K562 (cell line): Measurements from ENCODE around the gene CHRNE. TPM values are rescaled to one million over a fixed set of nuclear protein-coding genes. Genes with fewer than 3 reads are reported as not detected.

ENCODE experiments used
- ATAC-seq: fragments of 200-7000 bp; cut with Tn5 transposase; 3 replicates; pipeline ENCODE4 v1.9.1; 2020; ENCODE audit warnings: moderate library complexity
- BruUV-seq: library from RNA; stranded (reverse); fragments of 400-500 nt; replicated peaks from 2 replicates; lab custom pipeline; 2021; lab: Mats Ljungman, UMichigan
- CTCF ChIA-PET: fragments of 300-600 bp; formaldehyde crosslinking; extraction: SDS; loops from one replicate; lab custom pipeline; 2021; ENCODE audit warnings: low intra/inter-chr PET ratio; lab: Yijun Ruan, JAX
- POLR2A ChIA-PET: fragments of 300-600, 350-650 bp; sonication (Branson Sonifier 250); formaldehyde crosslinking; extraction: SDS; loops from one replicate; lab custom pipeline; 2021; ENCODE audit warnings: antibody characterized with exemption, inconsistent platforms; lab: Yijun Ruan, JAX
- DNase-seq, 4 experiments: peaks; one replicate each; pipeline versions ENCODE4 v3.0.0 to v3.0.0-alpha.2; 2011 to 2018; ENCODE audit warnings: low spot score in 3 of 4, mixed read lengths in 3 of 4; ENCODE audit errors: extremely low read depth in 1 of 4
- FAIRE-seq: peaks from 2 replicates; lab custom pipeline; 2011; peaks lifted over from hg19 to GRCh38; lab: Jason Lieb, UNC
- H2AFZ ChIP-seq: 2 replicates; pipeline ENCODE4 v1.6.0; 2011; ENCODE audit warnings: low read depth, low read length, control low read depth, inconsistent platforms
- H3K27ac ChIP-seq: fragments of 200-600 bp; 3 replicates; pipeline ENCODE4 v1.8.0; 2011; ENCODE audit warnings: low read depth, mild to moderate bottlenecking, control low read depth, inconsistent platforms, low read length, moderate library complexity, mixed read lengths; ENCODE audit errors: extremely low read depth
- H3K27me3 ChIP-seq, 2 experiments: fragments of 300-600 bp in 1 of 2; 2 replicates in 1 of 2; 3 replicates in 1 of 2; pipeline versions ENCODE4 v1.6.0 to v1.8.0; 2011; ENCODE audit warnings: inconsistent platforms in 2 of 2, low read length in 2 of 2, mild to moderate bottlenecking in 1 of 2, mixed read lengths in 1 of 2, moderate library complexity in 1 of 2; ENCODE audit not compliant: control insufficient read depth in 2 of 2, insufficient read depth in 2 of 2
- H3K36me3 ChIP-seq: fragments of 300-600 bp; 3 replicates; pipeline ENCODE4 v1.8.0; 2011; ENCODE audit warnings: mild to moderate bottlenecking, low read length, inconsistent platforms; ENCODE audit not compliant: control insufficient read depth, insufficient read depth
- H3K4me1 ChIP-seq, 2 experiments: fragments of 200-600 bp in 1 of 2; replicated peaks in 1 of 2; 2 replicates in 1 of 2; 3 replicates in 1 of 2; pipeline versions ENCODE4 v1.5.1 to v1.8.0; 2011; ENCODE audit warnings: inconsistent platforms in 2 of 2, low read length in 2 of 2, mild to moderate bottlenecking in 1 of 2, mixed read lengths in 1 of 2, moderate library complexity in 1 of 2; ENCODE audit not compliant: control insufficient read depth in 2 of 2, insufficient read depth in 2 of 2
- H3K4me2 ChIP-seq: 2 replicates; pipeline ENCODE4 v1.6.1; 2011; ENCODE audit warnings: low read length, control low read depth, inconsistent platforms, mixed read lengths; ENCODE audit not compliant: insufficient read depth
- H3K4me3 ChIP-seq: fragments of 200-600 bp; sonication (generic), shearing (Covaris generic); 2 replicates; pipeline ENCODE4 v1.5.1; 2016; ENCODE audit warnings: control low read depth, inconsistent platforms
- H3K79me2 ChIP-seq: fragments of 200-600 bp; 3 replicates; pipeline ENCODE4 v1.8.0; 2011; ENCODE audit warnings: low read length, inconsistent platforms; ENCODE audit not compliant: control insufficient read depth, insufficient read depth
- H3K9ac ChIP-seq, 2 experiments: 2 replicates each; pipeline versions ENCODE4 v1.6.0 to v1.6.1; 2011; ENCODE audit warnings: low read depth in 2 of 2, low read length in 2 of 2, control low read depth in 1 of 2, inconsistent platforms in 1 of 2, mild to moderate bottlenecking in 1 of 2, mixed read lengths in 1 of 2; ENCODE audit not compliant: insufficient read depth in 1 of 2
- H3K9me1 ChIP-seq: one replicate; pipeline ENCODE4 v1.6.0; 2011; ENCODE audit warnings: inconsistent platforms, mild to moderate bottlenecking, low read length, moderate library complexity; ENCODE audit not compliant: control insufficient read depth, insufficient read depth
- H3K9me3 ChIP-seq: replicated peaks from 2 replicates; pipeline ENCODE4 v1.5.1; 2011; ENCODE audit warnings: low read depth, low read length, inconsistent platforms; ENCODE audit not compliant: control insufficient read depth, insufficient read depth
- H4K20me1 ChIP-seq: replicated peaks from 2 replicates; pipeline ENCODE4 v1.6.1; 2011; ENCODE audit warnings: low read length, inconsistent platforms, mixed read lengths; ENCODE audit not compliant: control insufficient read depth, insufficient read depth
- ARID2 ChIP-seq: fragments of 450-650 bp; IDR thresholded peaks from 2 replicates; pipeline ENCODE4 v1.6.1; 2017; ENCODE audit warnings: antibody characterized with exemption, mild to moderate bottlenecking
- CBX2 ChIP-seq: fragments of 200-600 bp; sonication (generic); IDR thresholded peaks from one replicate; pipeline ENCODE4 v1.6.1; 2012; ENCODE audit warnings: mild to moderate bottlenecking, low read length, inconsistent platforms; ENCODE audit not compliant: insufficient read depth, poor library complexity, severe bottlenecking
- LCOR ChIP-seq: sonication (generic); formaldehyde crosslinking; IDR thresholded peaks from 2 replicates; pipeline ENCODE4 v1.8.0; 2022; ENCODE audit warnings: mild to moderate bottlenecking, missing genetic modification reagents
- MEIS2 ChIP-seq: fragments of 450-650 bp; IDR thresholded peaks from 2 replicates; pipeline ENCODE4 v1.6.1; 2014; ENCODE audit warnings: mild to moderate bottlenecking; ENCODE audit not compliant: partially characterized antibody
- NR0B1 ChIP-seq: fragments of 450-650 bp; IDR thresholded peaks from one replicate; pipeline ENCODE4 v1.6.1; 2018; ENCODE audit warnings: mild to moderate bottlenecking, moderate library complexity; ENCODE audit not compliant: partially characterized antibody
- SMAD3 ChIP-seq: fragments of 450-650 bp; formaldehyde crosslinking; conservative IDR thresholded peaks from 2 replicates; pipeline ENCODE4 v1.4.0; 2020; ENCODE audit warnings: mild to moderate bottlenecking
- ZNF3 ChIP-seq: fragments of 250-450 bp; sonication (Bioruptor Pico); IDR thresholded peaks from 2 replicates; pipeline ENCODE4 v1.5.0; 2021; ENCODE audit warnings: mild to moderate bottlenecking, moderate library complexity
- ZNF316 ChIP-seq: fragments of 450-650 bp; IDR thresholded peaks from 2 replicates; pipeline ENCODE4 v1.6.1; 2016
- ZNF347 ChIP-seq: fragments of 450-650 bp; formaldehyde crosslinking; IDR thresholded peaks from 2 replicates; pipeline ENCODE4 v1.4.0; 2020; ENCODE audit warnings: low read depth, mild to moderate bottlenecking, moderate library complexity
- ZNF41 ChIP-seq: fragments of 250-450 bp; sonication (Bioruptor Pico); conservative IDR thresholded peaks from 2 replicates; pipeline ENCODE4 v1.4.0; 2020; ENCODE audit warnings: mild to moderate bottlenecking
- ZNF586 ChIP-seq: fragments of 450-650 bp; formaldehyde crosslinking; conservative IDR thresholded peaks from 2 replicates; pipeline ENCODE4 v1.4.0; 2020; ENCODE audit warnings: mild to moderate bottlenecking, moderate library complexity
- ZNF609 ChIP-seq: sonication (generic); formaldehyde crosslinking; IDR thresholded peaks from 2 replicates; pipeline ENCODE4 v1.8.1; 2023; ENCODE audit warnings: missing genetic modification reagents, mild to moderate bottlenecking, borderline replicate concordance
- WGBS: fragments of 100-300 bp; shearing (Covaris generic); methylation state at CpG from one replicate; pipeline ENCODE4 v1.1.6; 2016; ENCODE audit warnings: low coverage, mixed read lengths; ENCODE audit not compliant: insufficient coverage; ENCODE audit errors: missing lambda C conversion rate; 5-methylcytosine and 5-hydroxymethylcytosine counted together
- in situ Hi-C: fragments of 300-500 bp; cut with MboI; formaldehyde crosslinking; loops from 4 replicates; pipeline ENCODE4 v1.15.0; 2018; ENCODE audit warnings: inconsistent platforms, mixed read lengths
- intact Hi-C: fragments of 100-400 bp; cut with micrococcal nuclease; formaldehyde crosslinking; loops from 2 replicates; pipeline ENCODE4 v1.14.2; 2022
- polyA plus RNA-seq, 8 experiments: library from polyadenylated mRNA; depleted of rRNA in 4 of 8; stranded (reverse) in 5 of 8; unstranded in 3 of 8; fragments of >200 nt; fragmentation: Nextera tagmentation in 2 of 8; fragmentation: Illumina TruSeq in 1 of 8; extraction: Ambion mirVana in 2 of 8; extraction: Trizol in 1 of 8; gene quantifications; 2 replicates each; pipeline versions ENCODE4 v1.2.1 to v1.2.3, GENCODE V29; 2011 to 2014; ENCODE audit warnings: inconsistent platforms in 1 of 8, missing spikeins in 1 of 8
- total RNA-seq, 7 experiments: library from RNA; depleted of rRNA in 6 of 7; stranded (reverse); fragments of >200 nt in 6 of 7; fragmentation: Illumina TruSeq in 2 of 7; extraction: Trizol in 2 of 7; gene quantifications; 2 replicates each; pipeline versions ENCODE4 v1.2.1 to v1.2.3, GENCODE V29; 2011 to 2021; ENCODE audit warnings: low replicate concordance in 1 of 7
- TF ChIP-seq, protein P1 (sequence below), 2 experiments: IDR thresholded peaks; 2 replicates each; pipeline ENCODE4 v1.6.1; 2011; ENCODE audit warnings: borderline replicate concordance in 1 of 2, control low read depth in 1 of 2, low read depth in 1 of 2, low read length in 1 of 2, mild to moderate bottlenecking in 1 of 2, mixed read lengths in 1 of 2, moderate library complexity in 1 of 2; ENCODE audit not compliant: insufficient read depth in 1 of 2, insufficient read length in 1 of 2, poor library complexity in 1 of 2, severe bottlenecking in 1 of 2; ENCODE audit errors: extremely low read depth in 1 of 2

The CHRNE gene
- total and polyA plus RNA-seq, 9 of the 15 experiments (the other 6 are each of a cell fraction or from before 2014, with no cell fraction given): not detected

- POLR2A ChIA-PET: interaction anchor here (0.6 to 4.7 kb wide), 8 partner anchors 8 to 704 kb away, joined by 3 to 21 read pairs (median 3); partner anchors contain the start of genes RNF167, SLC25A11 and SPAG7
- intact Hi-C loops: no loop called here
- FAIRE-seq: peak; percentile 79
- TF ChIP-seq ZNF347 (CRISPR knock-in tag) (0 out of 2 replicates have a peak, but pooled peaks have one; percentile 33), ARID2 (no peak), ZNF41 (no peak), SMAD3 (no peak), ZNF609 (CRISPR knock-in tag) (no peak), ZNF3 (no peak), LCOR (no peak), ZNF316 (0 out of 2 replicates have a peak, but pooled peaks have one; percentile 9), CBX2 (no peak), MEIS2 (no peak), NR0B1 (no peak), ZNF586 (CRISPR knock-in tag) (no peak)
- TF ChIP-seq, protein P1, sequence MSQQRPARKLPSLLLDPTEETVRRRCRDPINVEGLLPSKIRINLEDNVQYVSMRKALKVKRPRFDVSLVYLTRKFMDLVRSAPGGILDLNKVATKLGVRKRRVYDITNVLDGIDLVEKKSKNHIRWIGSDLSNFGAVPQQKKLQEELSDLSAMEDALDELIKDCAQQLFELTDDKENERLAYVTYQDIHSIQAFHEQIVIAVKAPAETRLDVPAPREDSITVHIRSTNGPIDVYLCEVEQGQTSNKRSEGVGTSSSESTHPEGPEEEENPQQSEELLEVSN (IDR thresholded peaks at IDR 0.05; ENCODE audit: borderline replicate concordance in 1 of 2, extremely low read depth in 1 of 2, insufficient read depth in 1 of 2, insufficient read length in 1 of 2, low read depth in 1 of 2, low read length in 1 of 2, poor library complexity in 1 of 2, severe bottlenecking in 1 of 2): peak in 1 of 2 experiments; percentile 71
Observed at GRCh38 chr17:4948166-4948930, 45.5 kb upstream of the CHRNE start, which contains the start of gene PFN1. Gene PFN1, minus strand, starts transcription at chr17:4948530. Its CDS starts 136 bp downstream, at chr17:4948394.

More at GRCh38 chr17:4948166-4948930, 45.5 kb upstream of the CHRNE start, which contains the start of gene PFN1:
- Histone ChIP-seq H3K4me3 (peak within 1 kb of the TSS; percentile 97), H3K27ac (peak within 1 kb of the TSS; percentile 98), H3K9me3 (no peaks in the 10 kb centered on the region), H3K36me3 (peaks cover 45% of the 10 kb centered on the region), H3K79me2 (peaks cover 69% of the 10 kb centered on the region), H3K4me1 (peaks cover 32 to 52% of the 10 kb centered on the region in 2 experiments), H3K9me1 (no peaks in the 10 kb centered on the region), H2AFZ (peak within 1 kb of the TSS; percentile 52), H3K9ac (peak within 1 kb of the TSS; percentile 94 to 97), H3K4me2 (peak within 1 kb of the TSS; percentile 93), H3K27me3 (no peaks in the 10 kb centered on the region), H4K20me1 (peaks cover 22% of the 10 kb centered on the region)
- CTCF ChIA-PET: no interaction called here
- BruUV-seq: no TSS peak
- ATAC-seq: peak; percentile 56
- 0% methylated on average over 7 of the region's 59 CpGs for WGBS
- in situ Hi-C loops: no loop called here
- DNase-seq: peak; percentile 63 to 89 (median 80)
